ENCODE results near the gene MBL2.

The MBL2 gene

DNA sequence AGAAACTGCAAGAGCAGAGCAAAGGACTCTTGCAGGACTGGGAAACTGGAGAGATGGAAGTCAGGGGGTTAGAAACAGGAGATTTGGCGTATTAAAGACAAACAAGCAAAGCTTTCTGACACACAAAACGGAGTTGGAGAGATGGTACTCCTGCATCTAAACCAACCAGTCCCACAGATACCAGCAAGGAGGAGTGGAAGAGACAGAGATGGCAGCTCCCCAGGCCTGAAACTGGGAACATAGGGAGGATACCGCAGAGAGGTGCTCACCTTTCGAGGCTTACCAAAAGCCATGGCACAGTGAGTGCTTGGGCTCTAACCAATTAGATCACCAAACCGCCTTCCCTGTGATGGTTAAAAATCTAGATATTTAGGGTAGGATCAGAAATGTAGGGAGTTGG is 4.8 kb upstream of the MBL2 start:
- no peaks in the 10 kb centered on the region for H3K4me1 ChIP-seq (ENCODE audit: control insufficient read depth in 1 of 2, insufficient read depth in 1 of 2, low read depth in 1 of 2, low read length in 1 of 2)
- no peak overlapping the region for H3K4me3 ChIP-seq (ENCODE audit: low read depth in 1 of 2, low read length in 1 of 2)
- no peaks in the 10 kb centered on the region for H3K27me3 ChIP-seq
- TF ChIP-seq CTCF (IDR thresholded peaks at IDR 0.05) = no peak
- H3K36me3 ChIP-seq = no peaks in the 10 kb centered on the region
- H3K9me3 ChIP-seq = no peaks in the 10 kb centered on the region
- H3K27ac ChIP-seq = no peak overlapping the region

DNA sequence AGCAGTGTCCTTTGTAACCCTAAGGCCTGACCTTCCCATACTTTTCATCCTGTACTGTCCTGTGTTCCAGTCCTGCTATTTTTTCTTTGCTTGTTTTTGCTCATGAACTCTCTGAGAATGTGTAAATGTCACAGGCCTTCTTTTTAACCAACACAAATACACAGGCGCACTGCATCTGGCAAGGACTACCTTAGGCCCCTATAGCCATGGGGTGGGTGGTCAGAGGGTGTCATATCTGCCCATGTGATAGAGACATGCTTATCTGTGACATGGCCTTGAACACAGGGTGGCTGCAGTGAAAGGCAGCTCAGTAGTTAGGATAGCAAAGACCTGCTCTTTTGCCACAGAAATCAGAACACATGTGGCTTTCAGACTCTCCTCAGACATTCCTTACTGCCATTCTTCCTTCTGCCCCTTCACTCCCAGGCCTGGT is 3.9 kb upstream of the MBL2 start:
- H3K4me1 ChIP-seq (ENCODE audit: control insufficient read depth in 1 of 2, insufficient read depth in 1 of 2, low read depth in 1 of 2, low read length in 1 of 2) = no peaks in the 10 kb centered on the region
- TF ChIP-seq CTCF (IDR thresholded peaks at IDR 0.05) = no peak
- no peak overlapping the region for H3K4me3 ChIP-seq (ENCODE audit: low read depth in 1 of 2, low read length in 1 of 2)
- no peak overlapping the region for H3K27ac ChIP-seq
- H3K9me3 ChIP-seq = no peaks in the 10 kb centered on the region
- no peaks in the 10 kb centered on the region for H3K27me3 ChIP-seq
- no peaks in the 10 kb centered on the region for H3K36me3 ChIP-seq

DNA sequence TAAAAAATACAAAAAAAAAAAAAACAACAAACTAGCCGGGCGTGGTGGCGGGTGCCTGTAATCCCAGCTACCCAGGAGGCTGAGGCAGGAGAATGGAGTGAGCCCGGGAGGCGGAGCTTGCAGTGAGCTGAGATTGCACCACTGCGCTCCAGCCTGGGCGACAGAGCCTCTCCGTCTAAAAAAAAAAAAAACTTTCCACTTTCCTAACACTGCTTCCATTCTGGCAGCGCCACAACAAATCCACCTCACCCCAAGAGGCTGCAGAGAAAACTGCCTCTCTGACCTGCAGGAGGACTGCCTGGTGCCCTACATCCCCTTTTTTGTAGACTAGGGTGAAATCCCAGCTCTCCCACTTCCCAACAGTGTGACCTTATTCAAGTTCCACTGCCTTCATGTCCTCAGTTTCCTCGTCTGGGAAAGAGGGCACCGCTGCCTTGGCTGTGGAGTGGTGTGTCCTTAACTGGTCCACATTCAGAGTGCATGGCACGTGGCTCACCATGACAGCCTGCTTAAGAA is 2.6 kb upstream of the MBL2 start:
- H3K27ac ChIP-seq = no peak overlapping the region
- H3K4me3 ChIP-seq (ENCODE audit: low read depth in 1 of 2, low read length in 1 of 2) = no peak overlapping the region
- no peaks in the 10 kb centered on the region for H3K4me1 ChIP-seq (ENCODE audit: control insufficient read depth in 1 of 2, insufficient read depth in 1 of 2, low read depth in 1 of 2, low read length in 1 of 2)
- H3K9me3 ChIP-seq = no peaks in the 10 kb centered on the region
- H3K36me3 ChIP-seq = no peaks in the 10 kb centered on the region
- TF ChIP-seq CTCF (IDR thresholded peaks at IDR 0.05) = no peak
- no peaks in the 10 kb centered on the region for H3K27me3 ChIP-seq

DNA sequence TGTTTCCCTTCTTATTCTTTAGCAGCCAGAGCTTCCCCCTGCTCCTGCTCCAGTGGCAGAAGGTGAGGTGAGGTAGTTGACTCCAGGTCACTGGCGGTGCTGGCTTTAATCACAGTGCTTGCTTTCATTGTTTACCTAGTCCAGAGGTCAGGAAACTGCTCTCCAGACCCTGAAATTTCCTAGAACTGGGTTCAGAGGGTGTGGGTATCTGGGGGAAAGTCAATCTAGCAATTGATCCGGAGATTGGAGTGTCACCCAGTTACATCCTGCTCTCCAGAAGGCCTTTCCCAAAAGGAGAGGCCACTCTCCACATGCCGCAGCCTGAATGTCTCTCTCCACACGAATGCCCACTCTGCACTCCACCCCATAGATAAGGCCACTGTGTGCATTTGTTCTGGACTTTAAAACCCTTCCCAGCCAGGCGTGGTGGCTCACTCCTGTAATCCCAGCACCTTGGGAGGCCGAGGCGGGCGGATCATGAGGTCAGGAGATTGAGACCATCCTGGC is 2.1 kb upstream of the MBL2 start:
- Histone ChIP-seq H3K4me3 (ENCODE audit: low read depth in 1 of 2, low read length in 1 of 2) (no peak overlapping the region), H3K4me1 (ENCODE audit: control insufficient read depth in 1 of 2, insufficient read depth in 1 of 2, low read depth in 1 of 2, low read length in 1 of 2) (no peaks in the 10 kb centered on the region), H3K36me3 (no peaks in the 10 kb centered on the region), H3K9me3 (no peaks in the 10 kb centered on the region), H3K27ac (no peak overlapping the region), H3K27me3 (no peaks in the 10 kb centered on the region)
- no peak for TF ChIP-seq CTCF (IDR thresholded peaks at IDR 0.05)

DNA sequence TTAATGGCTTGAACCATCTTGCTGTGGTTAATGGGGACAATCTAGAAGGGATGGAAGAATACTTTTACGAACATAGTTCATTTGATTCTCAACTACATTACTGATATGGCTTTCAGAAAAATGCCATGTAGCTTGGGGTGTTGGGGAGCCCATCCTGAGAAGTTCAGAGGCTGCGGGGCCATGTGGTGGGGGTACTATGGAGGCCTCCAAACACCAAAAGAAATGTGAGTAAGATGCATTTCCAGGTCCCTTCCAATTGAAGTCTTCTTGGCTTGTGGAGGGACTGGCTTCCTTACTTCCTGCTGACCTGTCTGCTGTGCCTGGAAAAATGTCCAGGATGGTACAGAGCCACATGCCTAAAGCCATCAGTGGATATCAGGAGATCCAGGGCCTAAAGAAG is 1.6 kb upstream of the MBL2 start:
- no peaks in the 10 kb centered on the region for H3K9me3 ChIP-seq
- H3K4me1 ChIP-seq (ENCODE audit: control insufficient read depth in 1 of 2, insufficient read depth in 1 of 2, low read depth in 1 of 2, low read length in 1 of 2) = no peaks in the 10 kb centered on the region
- no peak overlapping the region for H3K27ac ChIP-seq
- no peaks in the 10 kb centered on the region for H3K36me3 ChIP-seq
- no peaks in the 10 kb centered on the region for H3K27me3 ChIP-seq
- no peak for TF ChIP-seq CTCF (IDR thresholded peaks at IDR 0.05)
- no peak overlapping the region for H3K4me3 ChIP-seq (ENCODE audit: low read depth in 1 of 2, low read length in 1 of 2)

Data from neutrophil (primary cell).